ENCODE results near the gene MGAT5.

DNA sequence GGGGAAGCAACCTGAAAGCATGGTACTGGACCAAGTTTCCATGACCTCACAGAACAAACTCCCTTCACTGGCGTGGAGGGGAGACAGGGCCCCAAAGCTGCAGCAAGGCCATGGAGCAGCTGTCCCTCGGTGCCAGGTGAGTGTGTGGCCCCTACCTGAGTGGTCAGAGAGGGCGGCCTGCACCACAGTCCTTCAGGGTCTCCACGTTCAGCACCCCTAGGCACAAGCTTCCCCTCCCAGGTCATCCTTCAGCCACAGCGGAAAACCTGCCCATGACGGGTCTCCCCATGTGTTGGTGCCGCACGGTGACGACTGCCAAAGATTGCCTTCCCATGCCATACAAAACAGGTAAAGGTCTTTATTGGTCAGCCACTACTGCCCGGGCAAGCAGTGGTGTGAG lies 201.6 kb downstream of the MGAT5 start:
- no peak for TF ChIP-seq POLR2A (IDR thresholded peaks at IDR 0.05)
- TF ChIP-seq CTCF (IDR thresholded peaks at IDR 0.05) = no peak
- TF ChIP-seq POLR2AphosphoS5 (IDR thresholded peaks at IDR 0.05) = no peak
